T-cell (primary cell): ENCODE results near the gene CNEP1R1. TPM values are rescaled to one million over a fixed set of nuclear protein-coding genes. Genes with fewer than 3 reads are reported as not detected.

Source experiments
- ATAC-seq, 4 experiments: fragments of 200-7000 bp in 3 of 4; fragments of 150-1000 bp in 1 of 4; cut with Tn5 transposase; replicated peaks in 1 of 4; 1 replicate in 3 of 4; 2 replicates in 1 of 4; pipeline ENCODE4 v1.10.0; 2021; ENCODE audit warnings: moderate library complexity in 3 of 4, mild to moderate bottlenecking in 2 of 4, moderate number of reproducible peaks in 1 of 4
- CTCF ChIA-PET, 2 donors: fragments of 300-600 bp; sonication (Branson Sonifier 250); formaldehyde crosslinking; loops; one replicate each; lab custom pipeline; 2022; ENCODE audit warnings: antibody characterized with exemption in 2 of 2; lab: Charles Lee
- POLR2A ChIA-PET, 2 donors: fragments of 300-600 bp; sonication (Branson Sonifier 250); formaldehyde crosslinking; loops; one replicate each; lab custom pipeline; 2022; ENCODE audit warnings: antibody characterized with exemption in 2 of 2; lab: Charles Lee
- DNase-seq, 35 experiments: peaks; one replicate each; pipeline versions ENCODE4 v3.0.0 to v3.0.0-alpha.2; 2013 to 2023
- H3K27ac ChIP-seq: one replicate; pipeline ENCODE4 v1.5.1; 2013; ENCODE audit warnings: low read length
- H3K27me3 ChIP-seq, 2 experiments: replicated peaks in 1 of 2; 1 replicate in 1 of 2; 2 replicates in 1 of 2; pipeline versions ENCODE4 v1.6.1 to v1.7.0; 2013; ENCODE audit warnings: low read length in 1 of 2, mixed read lengths in 1 of 2; ENCODE audit not compliant: control insufficient read depth in 2 of 2, insufficient read depth in 2 of 2; ENCODE audit errors: extremely low read depth in 1 of 2
- H3K36me3 ChIP-seq, 2 donors: 1 replicate in 1 of 2; 2 replicates in 1 of 2; pipeline versions ENCODE4 v1.6.1 to v1.7.0; 2013; ENCODE audit warnings: low read length in 1 of 2; ENCODE audit not compliant: control insufficient read depth in 2 of 2, insufficient read depth in 1 of 2; ENCODE audit errors: extremely low read depth in 1 of 2
- H3K4me1 ChIP-seq, 2 experiments: 1 replicate in 1 of 2; 2 replicates in 1 of 2; pipeline versions ENCODE4 v1.6.1 to v1.7.0; 2013; ENCODE audit warnings: low read length in 2 of 2, mixed read lengths in 1 of 2; ENCODE audit not compliant: insufficient read depth in 2 of 2, control insufficient read depth in 1 of 2; ENCODE audit errors: extremely low read depth in 1 of 2
- H3K4me3 ChIP-seq, 2 donors: 1 replicate in 1 of 2; 2 replicates in 1 of 2; pipeline versions ENCODE4 v1.5.1 to v1.7.0; 2013; ENCODE audit warnings: mild to moderate bottlenecking in 2 of 2, low read length in 1 of 2, moderate library complexity in 1 of 2; ENCODE audit not compliant: control insufficient read depth in 1 of 2; ENCODE audit errors: extremely low read depth in 1 of 2
- H3K9me3 ChIP-seq: 2 replicates; pipeline ENCODE4 v1.7.0; 2013
- H3K27ac Mint-ChIP-seq, 2 donors: one replicate each; pipeline ENCODE4 v1.8.0; 2020 to 2021; ENCODE audit warnings: mild to moderate bottlenecking in 2 of 2, mixed read lengths in 2 of 2
- H3K27me3 Mint-ChIP-seq, 2 donors: one replicate each; pipeline ENCODE4 v1.8.0; 2021 to 2022; ENCODE audit warnings: mixed read lengths in 2 of 2
- H3K36me3 Mint-ChIP-seq: one replicate; pipeline ENCODE4 v1.8.0; 2021; ENCODE audit warnings: mixed read lengths
- H3K4me1 Mint-ChIP-seq, 3 donors: one replicate each; pipeline ENCODE4 v1.8.0; 2020 to 2022; ENCODE audit warnings: mixed read lengths in 3 of 3, mild to moderate bottlenecking in 1 of 3
- H3K4me3 Mint-ChIP-seq, 3 donors: one replicate each; pipeline ENCODE4 v1.8.0; 2020 to 2022; ENCODE audit warnings: mild to moderate bottlenecking in 3 of 3, mixed read lengths in 3 of 3, moderate library complexity in 3 of 3
- H3K9me3 Mint-ChIP-seq, 3 donors: one replicate each; pipeline ENCODE4 v1.8.0; 2020 to 2022; ENCODE audit warnings: mixed read lengths in 3 of 3
- WGBS: methylation state at CpG from one replicate; pipeline ENCODE4 v1.1.5; 2013; ENCODE audit warnings: missing lambda C conversion rate; ENCODE audit not compliant: insufficient coverage; 5-methylcytosine and 5-hydroxymethylcytosine counted together
- total RNA-seq, 35 experiments: library from RNA in 6 of 35; stranded (reverse) in 6 of 35; fragments of 120-200 nt in 1 of 35; gene quantifications; one replicate each; pipeline versions ENCODE4 v1.2.1 to v1.2.4 and lab custom pipeline; 2013 to 2026

CNEP1R1 gene
- total RNA-seq, 5 donors from 2014 or later (not counting 1 experiment from before 2014, with no cell fraction given): 26.7 to 32.9 (median 27.5) TPM

DNA sequence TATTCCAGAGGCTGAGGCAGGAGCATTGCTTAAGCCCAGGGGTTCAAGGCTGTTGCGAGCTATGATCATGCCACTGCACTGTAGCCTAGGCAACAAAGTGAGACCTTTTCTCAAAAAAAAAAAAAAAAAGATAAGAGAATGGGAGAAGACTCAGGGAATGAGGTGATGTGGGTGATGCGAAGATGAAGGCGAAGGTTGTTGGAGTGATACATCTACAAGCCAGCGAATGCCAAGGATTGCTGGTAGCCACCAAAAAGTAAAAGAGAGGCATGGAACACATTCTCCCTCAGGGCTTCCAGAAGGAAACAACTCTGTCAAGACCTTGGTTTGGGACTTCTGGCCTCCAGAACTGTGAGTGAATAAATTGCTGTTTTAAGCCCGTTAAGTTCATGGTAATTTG is 26.0 kb upstream of the CNEP1R1 start:
- Mint-ChIP-seq H3K4me3 (no peak overlapping the region), H3K36me3 (no peaks in the 10 kb centered on the region), H3K9me3 (no peaks in the 10 kb centered on the region), H3K27ac (no peak overlapping the region), H3K27me3 (peaks cover 11 to 21% of the 10 kb centered on the region in 2 donors), H3K4me1 (no peaks in the 10 kb centered on the region)
- WGBS: 86% methylated on average over 1 of the region's 5 CpGs
- Histone ChIP-seq H3K4me1 (no peaks in the 10 kb centered on the region), H3K9me3 (no peaks in the 10 kb centered on the region), H3K36me3 (no peaks in the 10 kb centered on the region), H3K4me3 (no peak overlapping the region), H3K27ac (no peak overlapping the region), H3K27me3 (peaks cover 0 to 5% of the 10 kb centered on the region in 2 experiments)
- CTCF ChIA-PET: no interaction called here
- no peak for DNase-seq
- ATAC-seq: no peak
- POLR2A ChIA-PET: no interaction called here

DNA sequence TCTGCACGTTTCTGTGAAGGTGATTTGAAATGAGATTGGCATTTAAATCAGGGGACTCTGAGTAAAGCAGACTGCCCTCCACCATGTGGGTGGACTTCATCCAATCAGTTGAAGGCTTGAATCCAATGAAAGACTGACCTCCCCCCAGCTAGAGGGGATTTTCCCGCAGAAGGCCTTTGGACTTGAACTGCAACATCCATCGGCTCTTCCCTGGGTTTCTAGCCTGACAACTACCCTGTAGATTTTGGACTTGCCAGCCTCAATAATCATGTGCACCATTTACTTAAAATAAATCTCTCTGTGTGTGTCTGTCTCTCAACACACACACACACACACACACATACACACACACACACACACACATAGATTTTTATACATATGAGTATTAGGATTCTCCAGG is 23.9 kb upstream of the CNEP1R1 start:
- ATAC-seq: no peak
- Histone ChIP-seq H3K4me3 (no peak overlapping the region), H3K4me1 (no peaks in the 10 kb centered on the region), H3K27me3 (peaks cover 0 to 1% of the 10 kb centered on the region in 2 experiments), H3K27ac (no peak overlapping the region), H3K9me3 (no peaks in the 10 kb centered on the region), H3K36me3 (no peaks in the 10 kb centered on the region)
- H3K9me3 Mint-ChIP-seq: peaks cover 0 to 3% (median 0%) of the 10 kb centered on the region in 3 donors
- no CpG with 5 or more reads among the region's 3 CpGs for WGBS
- H3K27ac Mint-ChIP-seq: no peak overlapping the region
- H3K27me3 Mint-ChIP-seq: peaks cover 14 to 26% of the 10 kb centered on the region in 2 donors
- no peak overlapping the region for H3K4me3 Mint-ChIP-seq
- no peaks in the 10 kb centered on the region for H3K4me1 Mint-ChIP-seq
- no peak for DNase-seq
- POLR2A ChIA-PET: no interaction called here
- CTCF ChIA-PET: no interaction called here
- no peaks in the 10 kb centered on the region for H3K36me3 Mint-ChIP-seq

DNA sequence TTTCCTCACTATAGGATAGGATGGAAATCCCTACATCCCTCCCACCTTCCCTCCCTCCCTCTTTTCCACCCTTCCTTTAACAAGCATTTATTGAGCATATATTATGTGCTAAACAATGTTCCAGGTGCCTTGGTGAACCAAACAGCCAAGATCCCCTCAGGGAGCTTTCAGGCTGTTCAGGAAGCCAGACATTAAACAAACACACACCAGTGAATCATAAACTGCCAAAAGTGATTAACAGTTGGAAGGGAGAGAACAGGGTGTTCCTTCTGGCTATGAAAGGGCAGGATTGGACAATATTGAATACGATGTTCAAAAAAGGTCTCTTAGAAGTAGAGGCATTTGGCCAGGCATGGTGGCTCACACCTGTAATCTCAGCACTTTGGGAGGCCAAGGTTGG is 22.8 kb upstream of the CNEP1R1 start:
- Mint-ChIP-seq H3K4me3 (no peak overlapping the region), H3K27me3 (peaks cover 14 to 26% of the 10 kb centered on the region in 2 donors), H3K9me3 (peaks cover 0 to 6% (median 0%) of the 10 kb centered on the region in 3 donors), H3K27ac (no peak overlapping the region), H3K4me1 (no peaks in the 10 kb centered on the region), H3K36me3 (no peaks in the 10 kb centered on the region)
- DNase-seq (no peak), ATAC-seq (no peak)
- Histone ChIP-seq H3K4me3 (no peak overlapping the region), H3K27me3 (no peaks in the 10 kb centered on the region), H3K4me1 (no peaks in the 10 kb centered on the region), H3K36me3 (no peaks in the 10 kb centered on the region), H3K27ac (no peak overlapping the region), H3K9me3 (no peaks in the 10 kb centered on the region)
- POLR2A ChIA-PET: no interaction called here
- CTCF ChIA-PET: no interaction called here
- WGBS: no CpG with 5 or more reads among the region's 1 CpG

- H3K4me3 Mint-ChIP-seq: no peak overlapping the region
- H3K9me3 Mint-ChIP-seq: peaks cover 0 to 11% (median 0%) of the 10 kb centered on the region in 3 donors
- Histone ChIP-seq H3K4me3 (no peak overlapping the region), H3K4me1 (no peaks in the 10 kb centered on the region), H3K9me3 (no peaks in the 10 kb centered on the region), H3K27me3 (peaks cover 0 to 3% of the 10 kb centered on the region in 2 experiments), H3K27ac (no peak overlapping the region), H3K36me3 (no peaks in the 10 kb centered on the region)
- H3K27ac Mint-ChIP-seq: no peak overlapping the region
- ChIA-PET POLR2A (interaction anchor here in 1 of 2 donors (0.5 kb wide), 1 partner anchor 192 kb away, joined by 3 read pairs; no protein-coding TSS in a partner anchor), CTCF (no interaction called here)
- H3K4me1 Mint-ChIP-seq: no peaks in the 10 kb centered on the region
- H3K36me3 Mint-ChIP-seq: no peaks in the 10 kb centered on the region
- WGBS: 75% methylated on average over 1 of the region's 4 CpGs
- DNase-seq (no peak), ATAC-seq (no peak)
- H3K27me3 Mint-ChIP-seq: peaks cover 12 to 16% of the 10 kb centered on the region in 2 donors
These were observed 20.8 kb upstream of the CNEP1R1 start for GRCh38 chr16:50004239-50004638.

GRCh38 chr16:50006964-50007363 is 18.1 kb upstream of the CNEP1R1 start:
- no peaks in the 10 kb centered on the region for H3K4me1 Mint-ChIP-seq
- Histone ChIP-seq H3K9me3 (no peaks in the 10 kb centered on the region), H3K27ac (no peak overlapping the region), H3K36me3 (no peaks in the 10 kb centered on the region), H3K4me1 (no peaks in the 10 kb centered on the region), H3K27me3 (peaks cover 0 to 3% of the 10 kb centered on the region in 2 experiments), H3K4me3 (no peak overlapping the region)
- H3K27me3 Mint-ChIP-seq: peaks cover 9 to 12% of the 10 kb centered on the region in 2 donors
- ChIA-PET CTCF (no interaction called here), POLR2A (interaction anchor here in 1 of 2 donors (0.7 to 0.8 kb wide), 2 partner anchors 42 to 77 kb away, joined by 3 to 8 read pairs; no protein-coding TSS in a partner anchor)
- no peak for ATAC-seq
- no peak overlapping the region for H3K27ac Mint-ChIP-seq
- no CpG with 5 or more reads among the region's 2 CpGs for WGBS
- no peak for DNase-seq
- H3K4me3 Mint-ChIP-seq: no peak overlapping the region
- peaks cover 0 to 11% (median 0%) of the 10 kb centered on the region in 3 donors for H3K9me3 Mint-ChIP-seq
- no peaks in the 10 kb centered on the region for H3K36me3 Mint-ChIP-seq

DNA sequence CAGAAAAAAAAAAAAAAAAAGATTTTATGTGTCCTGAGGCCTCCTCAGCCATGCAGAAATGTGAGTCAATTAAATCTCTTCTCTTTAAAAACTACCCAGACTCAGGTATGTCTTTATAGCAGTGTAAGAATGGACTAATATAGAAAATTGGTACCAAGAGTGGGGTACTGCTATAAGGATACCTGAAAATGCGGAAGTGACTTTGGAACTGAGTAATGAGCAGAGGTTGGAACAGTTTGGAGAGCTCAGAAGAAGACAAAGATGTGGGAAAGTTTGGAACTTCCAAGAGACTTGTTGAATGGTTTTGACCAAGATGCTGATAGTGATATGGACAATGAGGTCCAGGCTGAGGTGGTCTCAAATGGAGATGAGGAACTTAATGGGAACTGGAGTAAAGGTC is 17.3 kb upstream of the CNEP1R1 start:
- H3K4me3 ChIP-seq: no peak overlapping the region
- ATAC-seq: no peak
- POLR2A ChIA-PET: interaction anchor here in 1 of 2 donors (0.7 kb wide), 1 partner anchor 76 kb away, joined by 3 read pairs; no protein-coding TSS in a partner anchor
- H3K9me3 ChIP-seq: no peaks in the 10 kb centered on the region
- no peak overlapping the region for H3K4me3 Mint-ChIP-seq
- no peaks in the 10 kb centered on the region for H3K4me1 ChIP-seq
- DNase-seq: no peak
- CTCF ChIA-PET: no interaction called here
- H3K27ac ChIP-seq: no peak overlapping the region
- H3K27ac Mint-ChIP-seq: no peak overlapping the region
- H3K36me3 ChIP-seq: no peaks in the 10 kb centered on the region
- H3K36me3 Mint-ChIP-seq: no peaks in the 10 kb centered on the region
- H3K27me3 ChIP-seq: peaks cover 0 to 3% of the 10 kb centered on the region in 2 experiments
- H3K9me3 Mint-ChIP-seq: peaks cover 0 to 11% (median 0%) of the 10 kb centered on the region in 3 donors
- H3K4me1 Mint-ChIP-seq: no peaks in the 10 kb centered on the region
- peaks cover 5 to 12% of the 10 kb centered on the region in 2 donors for H3K27me3 Mint-ChIP-seq
- 100% methylated on average over 1 of the region's 1 CpG for WGBS
